Activated gamma-delta T cell treated with Interleukin-2 at 50 U/mL for 16 hours (primary cell): ENCODE data around the gene OMG.

Source experiments
- DNase-seq: peaks from one replicate; pipeline ENCODE4 v3.0.0-alpha.2; 2020

Gene OMG

DNA sequence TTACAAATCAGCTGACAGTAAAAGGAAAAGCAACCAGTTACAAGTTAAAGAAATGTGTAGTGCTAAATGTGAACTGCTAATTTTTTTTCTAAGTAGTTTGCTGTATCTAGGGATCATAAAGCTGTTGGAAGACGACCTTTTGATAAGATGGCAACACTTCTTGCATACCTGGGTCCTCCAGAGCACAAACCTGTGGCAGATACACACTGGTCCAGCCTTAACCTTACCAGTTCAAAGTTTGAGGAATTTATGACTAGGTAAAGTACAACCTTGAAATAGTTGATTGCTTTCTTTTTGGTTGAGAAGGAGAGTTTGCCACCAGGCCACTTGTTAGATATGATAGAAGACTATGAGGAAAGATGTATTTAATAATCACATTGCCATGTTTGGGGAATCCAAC lies 35.4 kb downstream of the OMG start:
- DNase-seq: no peak

DNA sequence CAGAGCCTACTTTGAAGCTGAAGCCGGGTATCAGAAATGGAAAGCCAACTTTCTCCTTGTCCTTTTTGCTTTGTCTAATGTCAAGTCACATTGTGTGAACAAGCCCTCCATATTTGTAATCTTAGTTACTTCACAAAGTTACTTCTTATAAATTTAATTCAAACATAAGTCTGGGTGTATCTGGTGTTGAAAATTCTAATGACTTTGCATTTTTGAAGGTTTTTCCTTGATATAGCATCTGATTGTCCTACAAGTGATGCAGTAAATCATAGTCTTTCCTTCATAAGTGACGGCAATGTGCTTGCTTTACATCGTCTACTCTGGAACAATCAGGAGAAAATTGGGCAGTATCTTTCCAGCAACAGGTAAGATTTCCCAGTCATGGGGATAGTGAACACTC lies 36.9 kb downstream of the OMG start:
- DNase-seq: no peak

DNA sequence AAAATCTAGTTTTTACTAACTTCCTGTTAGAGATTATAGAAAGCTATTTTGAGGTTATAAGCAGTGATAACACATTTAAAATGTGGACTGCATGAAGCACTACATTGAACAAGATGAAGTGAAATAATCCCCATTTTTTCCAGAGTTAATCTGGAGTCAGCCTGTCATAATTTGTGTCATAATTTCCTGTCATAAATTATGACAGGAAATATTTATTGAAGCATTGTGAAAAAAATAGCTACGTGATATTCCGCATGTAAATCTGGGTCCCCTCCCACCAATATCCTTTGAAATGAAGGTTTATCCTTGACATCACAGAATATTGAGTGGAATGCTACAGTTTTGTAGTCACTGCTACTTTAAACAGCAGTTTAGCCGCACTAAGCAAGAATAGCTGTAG lies 40.1 kb downstream of the OMG start:
- DNase-seq: no peak

- DNase-seq: no peak
Measured at GRCh38 chr17:31254654-31255053, 42.4 kb downstream of the OMG start.

- no peak for DNase-seq
Measured at GRCh38 chr17:31252741-31253140, 44.3 kb downstream of the OMG start.

DNA sequence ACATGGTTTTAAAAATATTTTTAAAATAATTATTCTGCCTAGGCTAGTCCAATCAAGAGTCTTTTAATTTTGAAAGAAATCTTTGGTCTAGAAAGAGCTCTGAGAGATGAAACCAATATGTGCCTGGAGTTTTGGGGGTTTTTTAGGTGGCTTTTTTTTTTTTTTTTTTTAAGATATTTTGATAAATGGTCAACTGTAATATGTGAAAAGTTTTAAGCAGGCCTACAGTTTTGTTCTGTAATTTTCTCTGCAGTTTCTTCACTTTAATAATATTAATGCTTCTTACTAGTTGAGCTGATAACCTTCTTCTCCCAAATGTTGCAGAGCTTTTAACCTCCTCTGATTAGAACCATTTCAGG lies 45.1 kb downstream of the OMG start:
- DNase-seq: no peak

- no peak for DNase-seq
Measured at GRCh38 chr17:31251105-31251969, 45.7 kb downstream of the OMG start.

DNA sequence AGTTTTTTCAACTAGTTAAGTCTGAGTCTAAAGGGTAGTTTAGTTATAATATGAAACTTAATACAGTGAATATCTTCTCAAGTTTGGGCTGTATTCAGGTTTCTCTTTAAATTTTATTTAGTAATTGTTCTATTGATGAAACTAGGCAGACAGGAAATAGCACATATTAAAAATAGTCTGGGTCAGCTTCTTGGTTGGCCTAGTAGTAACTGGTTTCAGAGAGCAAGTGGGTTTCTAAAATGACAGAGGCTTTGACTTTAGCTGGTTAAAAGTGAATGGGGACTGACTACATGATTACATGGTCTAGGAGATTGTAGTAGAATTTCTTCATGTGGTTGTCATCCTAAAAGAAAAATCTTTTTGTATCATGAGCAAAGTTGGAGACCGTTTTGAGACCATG lies 46.8 kb downstream of the OMG start:
- no peak for DNase-seq

DNA sequence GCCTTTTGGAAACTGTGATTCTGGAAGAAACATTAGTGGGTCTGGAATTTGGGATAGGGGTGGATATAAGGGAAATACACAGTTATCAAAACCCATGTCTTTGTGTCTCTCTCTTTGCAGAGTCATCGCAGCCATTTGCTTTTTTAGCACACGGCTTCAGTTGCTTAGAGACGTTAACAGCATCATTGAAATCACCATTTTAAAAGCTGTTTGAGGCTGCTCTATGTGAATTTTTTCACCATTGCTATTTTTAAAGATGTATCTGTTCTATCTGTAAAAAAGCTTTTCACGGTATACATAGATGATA lies 47.3 kb downstream of the OMG start:
- DNase-seq: no peak

DNA sequence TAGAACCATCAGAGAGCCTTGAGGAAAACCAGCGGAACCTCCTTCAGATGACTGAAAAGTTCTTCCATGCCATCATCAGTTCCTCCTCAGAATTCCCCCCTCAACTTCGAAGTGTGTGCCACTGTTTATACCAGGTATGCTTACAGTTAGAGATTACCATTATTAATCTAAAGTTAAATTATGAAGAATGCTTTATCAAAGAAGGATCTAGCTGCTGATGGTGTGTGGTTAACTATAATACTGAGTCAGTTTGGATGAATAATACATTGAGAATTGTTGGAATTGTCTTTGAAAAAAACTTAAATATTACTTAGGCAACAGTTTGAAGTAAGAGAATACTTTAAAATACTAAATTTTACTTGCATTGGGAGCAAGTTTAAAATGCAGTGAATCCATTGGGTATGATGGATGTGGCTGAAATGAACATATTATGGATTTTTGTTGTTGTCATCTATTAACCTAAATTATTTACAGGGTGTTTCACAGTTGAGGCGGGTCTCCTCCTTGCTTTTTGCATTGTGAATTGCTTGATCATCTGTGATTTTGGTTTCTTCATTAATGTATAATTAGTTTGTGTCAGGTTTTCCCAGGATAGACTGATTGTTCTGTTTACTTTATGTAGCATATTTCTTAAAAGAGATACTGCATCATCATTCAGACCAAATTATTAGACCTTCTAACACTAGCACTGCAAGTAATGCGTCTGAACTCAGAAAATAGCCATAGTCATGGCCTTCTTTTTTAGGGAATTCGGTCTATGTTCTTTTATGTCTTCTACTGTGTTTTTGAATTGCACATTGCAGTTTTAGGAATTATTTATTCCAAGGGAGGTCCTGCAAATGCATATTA lies 47.8 kb downstream of the OMG start:
- no peak for DNase-seq
